Natural killer cell treated with Interleukin-12 subunit alpha and Interleukin-12 subunit beta and Interleukin-15 and Interleukin-18, amount 100 ng/mL, for 72 hours (primary cell): ENCODE data around the gene PLSCR4. TPM values are rescaled to one million over a fixed set of nuclear protein-coding genes. Genes with fewer than 3 reads are reported as not detected.
"Not testable (repeated sequence)": the region's sequence is repeated elsewhere in the genome, so short reads cannot be mapped to it uniquely, and the experiment has no call there.

Source experiments
- ATAC-seq, 2 donors: fragments of 150-1000 bp; cut with Tn5 transposase in 1 of 2; sonication (Bioruptor Pico), chemical (Tn5 transposase) in 1 of 2; 2 replicates each; pipeline ENCODE4 v1.10.0; 2021
- DNase-seq: peaks from one replicate; pipeline ENCODE4 v3.0.0; 2022; ENCODE audit warnings: low spot score
- H3K27ac Mint-ChIP-seq, 2 donors: 1 replicate in 1 of 2; 2 replicates in 1 of 2; pipeline ENCODE4 v1.8.0; 2022; ENCODE audit warnings: mixed read lengths in 2 of 2, mild to moderate bottlenecking in 1 of 2, moderate library complexity in 1 of 2
- H3K27me3 Mint-ChIP-seq, 2 donors: 1 replicate in 1 of 2; 2 replicates in 1 of 2; pipeline ENCODE4 v1.8.0; 2022; ENCODE audit warnings: mixed read lengths in 2 of 2
- H3K36me3 Mint-ChIP-seq: one replicate; pipeline ENCODE4 v1.8.0; 2022; ENCODE audit warnings: mixed read lengths
- H3K4me1 Mint-ChIP-seq, 2 donors: 1 replicate in 1 of 2; 2 replicates in 1 of 2; pipeline ENCODE4 v1.8.0; 2022; ENCODE audit warnings: low read depth in 2 of 2, mixed read lengths in 2 of 2, mild to moderate bottlenecking in 1 of 2
- H3K4me3 Mint-ChIP-seq: one replicate; pipeline ENCODE4 v1.8.0; 2022; ENCODE audit warnings: mixed read lengths
- H3K9me3 Mint-ChIP-seq: 2 replicates; pipeline ENCODE4 v1.8.0; 2022; ENCODE audit warnings: mixed read lengths
- total RNA-seq, 2 donors: library from RNA; stranded (reverse); gene quantifications; one replicate each; pipeline ENCODE4 v1.2.3, GENCODE V29; 2022

Gene PLSCR4
- total RNA-seq, 2 donors from 2014 or later, result not detected

DNA sequence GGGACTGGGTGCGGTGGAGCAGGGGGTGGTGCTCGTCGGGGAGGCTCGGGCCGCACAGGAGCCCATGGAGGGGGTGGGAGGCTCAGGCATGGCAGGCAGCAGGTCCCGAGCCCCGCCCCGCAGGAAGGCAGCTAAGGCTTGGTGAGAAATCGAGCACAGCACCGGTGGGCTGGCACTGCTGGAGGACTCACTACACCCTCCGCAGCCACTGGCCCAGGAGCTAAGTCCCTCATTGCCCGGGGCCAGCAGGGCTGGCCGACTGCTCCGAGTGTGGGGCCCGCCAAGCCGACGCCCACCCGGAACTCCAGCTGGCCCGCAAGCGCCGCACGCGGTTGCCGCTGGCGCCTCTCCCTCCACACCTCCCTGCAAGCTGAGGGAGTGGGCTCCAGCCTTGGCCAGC lies 25.4 kb downstream of the PLSCR4 start:
- H3K4me3 Mint-ChIP-seq, H3K4me1 Mint-ChIP-seq, DNase-seq, H3K9me3 Mint-ChIP-seq, H3K27me3 Mint-ChIP-seq, H3K36me3 Mint-ChIP-seq, ATAC-seq, H3K27ac Mint-ChIP-seq: not testable (repeated sequence)

DNA sequence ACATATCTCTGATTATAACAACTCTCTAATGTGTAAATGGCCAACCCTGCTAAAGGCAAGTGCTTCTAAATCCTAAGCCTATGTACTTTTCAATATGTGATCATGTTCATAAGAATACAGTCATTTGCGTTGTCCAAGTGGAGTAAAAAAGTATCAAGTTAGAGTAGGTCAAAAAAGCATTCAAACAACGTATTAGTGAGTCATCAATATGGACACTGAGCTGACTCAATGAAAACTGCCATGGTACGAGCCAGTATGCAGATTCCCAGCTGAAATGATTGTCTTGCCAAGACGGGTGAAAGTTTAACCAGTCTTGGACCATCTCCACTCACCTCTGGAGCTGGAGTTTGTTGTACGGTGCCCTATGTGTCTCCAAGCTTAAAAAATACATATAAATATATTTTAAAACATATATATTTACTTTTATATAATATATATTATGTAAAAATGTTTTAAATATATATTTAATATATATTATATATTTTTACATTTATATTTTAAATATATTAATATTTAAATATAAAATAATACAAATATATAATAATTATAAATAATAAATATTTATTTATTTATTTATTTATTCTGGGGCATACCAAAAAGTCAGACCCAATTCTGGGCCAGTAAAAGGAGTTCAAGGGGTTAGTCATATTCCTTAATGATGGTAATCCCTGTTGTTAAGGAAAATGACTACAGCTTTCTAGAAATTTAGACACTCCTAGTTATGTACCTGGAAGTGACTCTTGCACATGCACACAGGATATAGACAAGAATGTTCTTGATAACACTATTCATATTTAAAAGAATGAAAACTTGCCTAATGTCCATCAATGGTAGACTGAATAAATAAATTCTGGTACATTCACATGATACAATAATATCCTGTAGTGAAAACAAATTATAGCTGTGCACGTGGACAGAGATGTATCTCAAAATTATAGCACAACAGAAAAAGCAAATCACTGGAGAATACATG lies 27.2 kb downstream of the PLSCR4 start:
- H3K27ac Mint-ChIP-seq, result no peak overlapping the region
- no peaks in the 10 kb centered on the region for H3K27me3 Mint-ChIP-seq
- DNase-seq (no peak), ATAC-seq (no peak)
- no peaks in the 10 kb centered on the region for H3K36me3 Mint-ChIP-seq
- H3K9me3 Mint-ChIP-seq, result no peaks in the 10 kb centered on the region
- no peaks in the 10 kb centered on the region for H3K4me1 Mint-ChIP-seq
- H3K4me3 Mint-ChIP-seq, result no peak overlapping the region

DNA sequence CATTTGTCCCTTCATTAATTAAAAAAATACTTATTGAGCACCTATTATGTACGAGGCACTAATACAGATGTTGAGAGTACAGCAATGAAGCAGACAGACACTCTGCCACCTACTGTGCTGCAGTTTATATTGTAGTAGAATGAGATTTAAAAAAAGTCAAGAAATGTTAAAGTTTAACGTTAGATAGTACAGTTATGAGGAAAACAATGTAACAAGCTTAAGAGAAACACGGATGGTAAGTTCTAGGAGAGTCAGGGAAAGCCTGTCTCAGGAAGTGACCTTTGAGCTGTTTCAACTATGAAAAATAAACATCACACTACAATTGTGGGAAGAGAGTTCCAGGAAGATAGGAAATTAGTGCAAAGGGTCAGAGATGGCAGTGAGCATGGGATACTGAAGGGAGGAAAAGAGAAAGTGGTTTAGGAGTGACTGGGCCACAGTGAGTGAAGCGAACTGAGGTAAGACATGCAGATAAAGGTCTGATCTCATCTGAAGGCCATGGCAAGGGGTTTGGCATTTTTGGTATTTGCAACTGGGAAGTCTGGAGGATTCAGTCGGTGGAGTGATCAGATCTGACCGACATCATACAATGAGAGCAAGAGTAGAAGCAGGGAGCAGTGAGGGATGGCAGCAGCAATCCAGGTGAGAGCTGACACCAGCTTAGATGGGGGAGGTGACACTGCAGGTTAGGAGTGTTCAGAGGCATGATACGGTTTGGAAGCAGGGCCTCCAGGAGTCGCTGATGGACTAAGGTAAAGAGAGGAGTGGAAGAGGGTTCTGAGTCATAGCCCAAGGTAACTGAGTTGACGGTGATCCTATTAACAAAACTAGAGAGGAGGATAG lies 28.5 kb downstream of the PLSCR4 start:
- H3K9me3 Mint-ChIP-seq, result no peaks in the 10 kb centered on the region
- H3K36me3 Mint-ChIP-seq, result no peaks in the 10 kb centered on the region
- no peak for DNase-seq
- peak in 1 of 2 donors; percentile 11 for ATAC-seq
- no peak overlapping the region for H3K27ac Mint-ChIP-seq
- no peaks in the 10 kb centered on the region for H3K4me1 Mint-ChIP-seq
- H3K27me3 Mint-ChIP-seq, result peaks cover 0 to 5% of the 10 kb centered on the region in 2 donors
- H3K4me3 Mint-ChIP-seq, result no peak overlapping the region

DNA sequence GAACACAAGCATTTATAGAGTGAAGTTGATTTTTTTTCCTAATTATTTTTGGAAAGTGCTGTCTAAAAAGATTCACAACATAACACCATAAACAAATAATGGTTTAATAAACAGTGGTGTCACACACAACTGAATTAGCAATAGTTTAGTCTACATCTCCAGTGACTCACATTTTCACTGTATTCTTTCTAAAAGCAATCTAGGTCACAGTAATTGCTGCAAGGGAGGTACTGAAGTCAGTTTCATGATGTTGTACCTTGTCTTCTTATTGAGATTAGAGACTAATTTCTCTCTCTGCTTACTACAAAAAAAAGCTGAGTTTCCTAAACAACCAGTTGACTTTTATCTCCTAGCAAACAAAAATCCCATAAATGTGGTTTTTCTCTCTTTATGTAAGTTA lies 29.6 kb downstream of the PLSCR4 start:
- Mint-ChIP-seq H3K27ac (no peak overlapping the region), H3K27me3 (peaks cover 0 to 10% of the 10 kb centered on the region in 2 donors), H3K4me3 (no peak overlapping the region), H3K4me1 (no peaks in the 10 kb centered on the region), H3K36me3 (no peaks in the 10 kb centered on the region), H3K9me3 (no peaks in the 10 kb centered on the region)
- DNase-seq (no peak), ATAC-seq (no peak)

DNA sequence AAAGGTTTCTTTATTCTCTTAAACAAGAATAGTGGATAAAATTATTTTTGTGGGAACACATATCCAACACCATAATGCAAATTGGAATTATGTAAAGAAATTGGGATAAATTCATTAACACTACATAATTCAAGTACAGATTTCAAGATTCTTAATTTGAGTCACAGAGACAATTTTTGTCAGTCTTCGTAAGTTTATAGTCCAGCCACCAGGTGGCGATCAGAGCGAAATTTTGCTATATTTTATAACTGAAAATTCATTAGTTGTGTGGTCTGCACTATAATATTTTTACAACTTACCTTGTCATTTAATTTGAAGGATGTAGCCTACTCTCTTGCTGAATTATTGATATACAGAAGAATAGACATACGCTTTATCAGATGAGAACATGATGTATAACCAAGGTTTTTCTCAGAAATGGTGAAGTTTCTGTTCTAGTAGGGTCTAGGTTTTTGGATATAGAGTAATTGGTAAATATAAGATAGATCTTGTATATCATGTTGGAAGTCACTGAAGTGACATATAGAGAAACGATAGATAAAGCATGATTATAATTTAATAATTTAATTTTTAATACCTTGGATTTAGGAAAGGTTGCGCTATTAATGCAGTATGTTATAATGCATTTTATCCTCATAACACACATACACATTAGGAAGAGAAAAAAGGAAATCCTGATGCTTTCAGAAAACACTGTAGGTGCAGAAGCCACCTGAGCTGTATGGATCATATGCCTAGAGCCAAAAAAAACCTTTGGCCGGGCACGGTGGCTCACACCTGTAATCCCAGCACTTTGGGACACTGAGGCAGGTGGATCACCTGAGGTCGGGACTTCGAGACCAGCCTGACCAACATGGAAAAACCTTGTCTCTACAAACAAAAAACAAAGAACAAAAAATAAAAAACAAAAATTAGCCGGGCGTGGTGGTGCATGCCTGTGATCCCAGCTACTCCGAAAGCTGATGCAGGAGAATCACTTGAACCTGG lies 31.7 kb downstream of the PLSCR4 start:
- H3K4me3 Mint-ChIP-seq, result no peak overlapping the region
- DNase-seq, result no peak
- peaks cover 0 to 10% of the 10 kb centered on the region in 2 donors for H3K27me3 Mint-ChIP-seq
- no peaks in the 10 kb centered on the region for H3K4me1 Mint-ChIP-seq
- H3K9me3 Mint-ChIP-seq, result no peaks in the 10 kb centered on the region
- no peaks in the 10 kb centered on the region for H3K36me3 Mint-ChIP-seq
- no peak overlapping the region for H3K27ac Mint-ChIP-seq
- ATAC-seq, result no peak

DNA sequence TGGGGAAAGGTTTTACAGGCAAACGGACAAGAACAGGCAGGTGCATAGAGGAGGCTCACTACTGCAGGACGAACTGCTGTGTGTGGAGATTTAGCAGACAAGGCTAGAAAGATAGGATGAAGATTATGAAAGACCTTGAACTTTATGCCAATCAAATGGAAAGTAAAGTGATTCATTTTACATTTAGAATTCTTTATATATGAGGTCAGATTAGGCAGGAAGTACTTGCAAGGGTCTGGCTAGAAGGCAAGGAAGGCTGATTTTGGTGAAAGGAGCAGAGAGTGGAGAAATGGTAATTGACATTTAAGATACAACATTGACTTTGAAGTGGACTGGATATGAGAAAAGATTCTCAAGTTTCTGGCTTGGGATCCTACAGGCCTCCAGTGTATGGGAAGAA lies 33.6 kb downstream of the PLSCR4 start:
- no peaks in the 10 kb centered on the region for H3K4me1 Mint-ChIP-seq
- no peak overlapping the region for H3K27ac Mint-ChIP-seq
- H3K4me3 Mint-ChIP-seq, result no peak overlapping the region
- H3K9me3 Mint-ChIP-seq, result no peaks in the 10 kb centered on the region
- H3K36me3 Mint-ChIP-seq, result no peaks in the 10 kb centered on the region
- peaks cover 0 to 10% of the 10 kb centered on the region in 2 donors for H3K27me3 Mint-ChIP-seq
- no peak for ATAC-seq
- DNase-seq, result no peak

DNA sequence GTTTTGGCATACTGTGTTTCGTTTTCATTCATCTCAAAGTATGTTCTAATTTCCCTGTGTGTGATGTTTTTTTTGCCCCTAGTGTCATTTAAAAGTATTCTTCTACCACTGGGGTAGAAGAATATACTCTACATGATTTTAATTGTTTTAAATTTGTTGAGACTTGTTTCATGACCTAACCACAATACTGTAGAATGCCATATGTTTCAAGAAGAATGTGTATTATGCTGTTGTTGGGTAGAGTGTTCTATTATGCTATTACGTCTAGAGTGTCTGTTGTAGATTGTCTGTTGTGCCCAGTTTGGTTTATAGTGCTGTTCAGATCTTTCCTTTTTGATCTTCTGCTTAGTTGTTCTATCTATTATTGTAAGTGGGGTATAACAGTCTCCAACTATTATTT lies 36.4 kb downstream of the PLSCR4 start:
- ATAC-seq, result no peak
- H3K27me3 Mint-ChIP-seq, result peaks cover 0 to 10% of the 10 kb centered on the region in 2 donors
- H3K27ac Mint-ChIP-seq, result no peak overlapping the region
- no peaks in the 10 kb centered on the region for H3K4me1 Mint-ChIP-seq
- H3K4me3 Mint-ChIP-seq, result no peak overlapping the region
- H3K9me3 Mint-ChIP-seq, result no peaks in the 10 kb centered on the region
- no peaks in the 10 kb centered on the region for H3K36me3 Mint-ChIP-seq
- no peak for DNase-seq

DNA sequence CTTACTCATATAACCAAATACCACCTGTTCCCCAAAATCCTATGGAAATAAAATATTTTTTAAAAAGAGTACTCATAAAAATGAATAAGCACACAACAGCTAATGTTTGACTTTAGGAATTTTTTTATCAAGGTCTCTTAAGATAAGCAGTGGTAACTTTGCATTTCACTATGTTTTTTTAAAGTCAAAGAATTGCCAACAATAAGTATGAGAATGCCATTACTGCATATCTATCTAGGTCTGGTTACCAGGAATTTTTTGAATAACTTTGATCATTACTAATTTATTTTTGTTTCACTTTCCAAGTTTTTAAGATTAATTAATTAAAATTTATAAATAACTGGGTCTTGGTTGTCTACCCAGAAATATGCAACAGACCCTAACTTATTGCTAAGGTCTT lies 41.5 kb downstream of the PLSCR4 start:
- Mint-ChIP-seq H3K36me3 (no peaks in the 10 kb centered on the region), H3K4me3 (no peak overlapping the region), H3K27me3 (no peaks in the 10 kb centered on the region), H3K9me3 (peaks cover 4% of the 10 kb centered on the region), H3K27ac (no peak overlapping the region), H3K4me1 (no peaks in the 10 kb centered on the region)
- ATAC-seq (no peak), DNase-seq (no peak)

DNA sequence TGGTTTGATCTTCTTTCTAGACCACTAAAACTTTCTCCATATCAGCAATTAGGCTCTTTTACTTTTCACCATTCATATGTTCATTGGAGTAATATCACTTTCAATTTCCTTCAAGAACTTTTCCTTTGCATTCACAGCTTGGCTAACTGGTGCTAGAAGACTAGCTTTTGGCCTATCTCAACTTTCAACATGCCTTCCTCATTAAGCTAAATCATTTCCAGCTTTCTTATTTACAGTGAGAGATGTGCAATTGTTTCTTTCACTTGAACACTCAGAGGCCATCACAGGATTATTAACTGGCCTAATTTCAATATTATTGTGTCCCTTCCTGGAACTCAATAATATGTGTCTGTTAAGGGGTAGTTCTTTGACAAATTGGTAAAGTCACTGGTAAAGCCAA lies 47.1 kb downstream of the PLSCR4 start:
- Mint-ChIP-seq H3K27me3 (no peaks in the 10 kb centered on the region), H3K4me3 (no peak overlapping the region), H3K9me3 (peaks cover 4% of the 10 kb centered on the region), H3K36me3 (no peaks in the 10 kb centered on the region), H3K27ac (no peak overlapping the region), H3K4me1 (no peaks in the 10 kb centered on the region)
- ATAC-seq (no peak), DNase-seq (no peak)

DNA sequence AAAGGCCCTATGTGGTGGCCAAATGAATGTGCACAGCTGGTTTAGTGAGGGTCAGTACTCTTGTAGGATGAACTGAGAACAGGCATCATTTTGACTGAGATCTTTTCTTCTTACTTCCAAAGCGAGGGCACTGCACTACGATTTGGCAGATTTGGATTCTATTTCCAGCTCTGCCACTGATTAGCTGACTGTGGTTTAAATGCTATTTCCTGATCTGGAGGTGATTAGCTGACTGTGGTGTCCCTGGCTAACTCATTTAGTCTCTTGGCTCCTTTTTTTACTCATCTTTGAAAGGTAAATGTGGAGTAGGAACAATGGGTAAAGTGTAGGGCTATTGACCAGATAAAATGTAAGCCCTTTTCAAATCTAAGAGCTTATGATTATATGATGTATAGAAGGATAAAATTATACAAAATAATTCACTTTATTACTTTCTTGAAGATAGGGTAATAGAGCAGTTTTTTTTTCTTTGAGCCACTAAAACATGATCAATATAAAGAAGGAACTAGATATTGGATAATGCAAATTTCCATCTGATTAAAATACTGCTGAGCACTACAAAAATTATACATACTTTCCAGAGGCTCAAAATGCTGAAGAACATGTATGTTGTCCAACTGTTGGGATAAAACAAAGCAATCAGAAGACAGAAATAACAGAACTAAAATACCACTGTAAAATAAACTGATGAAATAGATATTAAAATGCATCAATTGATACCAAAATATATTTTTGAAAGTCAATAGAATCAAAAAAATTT lies 50.3 kb downstream of the PLSCR4 start:
- Mint-ChIP-seq H3K9me3 (no peaks in the 10 kb centered on the region), H3K27ac (no peak overlapping the region), H3K36me3 (no peaks in the 10 kb centered on the region), H3K27me3 (no peaks in the 10 kb centered on the region), H3K4me1 (no peaks in the 10 kb centered on the region), H3K4me3 (no peak overlapping the region)
- ATAC-seq (no peak), DNase-seq (no peak)

DNA sequence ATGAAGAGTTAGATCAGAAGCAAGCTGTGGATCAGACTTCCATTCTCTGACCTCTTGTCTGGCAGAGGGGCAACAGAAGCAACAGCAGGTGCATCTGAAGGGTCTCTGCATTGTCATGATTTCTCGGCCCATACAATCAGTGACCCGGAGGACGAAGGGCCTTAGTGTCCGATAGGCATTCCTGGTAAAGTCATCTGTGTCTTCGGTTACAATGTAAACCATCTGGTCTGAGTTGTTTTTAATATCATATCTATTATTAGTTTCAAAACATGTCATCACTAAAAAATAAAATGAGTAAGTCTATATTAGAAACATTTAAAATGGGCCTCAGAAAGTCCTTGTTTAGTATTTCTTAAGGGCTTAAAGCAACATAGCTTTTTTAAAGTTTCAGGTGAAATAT lies 51.1 kb downstream of the PLSCR4 start:
- no peak for DNase-seq
- Mint-ChIP-seq H3K36me3 (no peaks in the 10 kb centered on the region), H3K27ac (no peak overlapping the region), H3K9me3 (no peaks in the 10 kb centered on the region), H3K4me1 (no peaks in the 10 kb centered on the region), H3K27me3 (no peaks in the 10 kb centered on the region), H3K4me3 (no peak overlapping the region)
- no peak for ATAC-seq

DNA sequence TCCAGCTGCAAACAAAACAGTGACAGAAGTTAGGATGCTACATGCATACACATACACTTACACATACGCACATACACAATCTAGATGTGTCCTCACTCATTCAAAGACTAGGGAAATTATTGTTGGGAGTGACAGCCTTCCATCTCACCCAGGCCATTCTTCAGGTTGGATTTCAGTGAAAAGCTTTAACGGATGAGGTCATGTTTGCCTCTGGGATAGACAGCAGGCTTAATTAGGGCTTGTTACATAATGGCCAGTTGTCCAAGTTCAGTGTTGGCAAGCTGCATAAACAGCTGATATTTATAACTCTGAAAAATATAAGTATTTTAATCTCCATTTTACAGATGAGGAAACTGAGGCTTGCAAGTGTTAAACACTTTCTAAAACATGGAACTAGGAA lies 54.1 kb downstream of the PLSCR4 start:
- Mint-ChIP-seq H3K27ac (no peak overlapping the region), H3K27me3 (no peaks in the 10 kb centered on the region), H3K9me3 (no peaks in the 10 kb centered on the region), H3K4me1 (no peaks in the 10 kb centered on the region), H3K36me3 (no peaks in the 10 kb centered on the region), H3K4me3 (no peak overlapping the region)
- DNase-seq (no peak), ATAC-seq (no peak)

DNA sequence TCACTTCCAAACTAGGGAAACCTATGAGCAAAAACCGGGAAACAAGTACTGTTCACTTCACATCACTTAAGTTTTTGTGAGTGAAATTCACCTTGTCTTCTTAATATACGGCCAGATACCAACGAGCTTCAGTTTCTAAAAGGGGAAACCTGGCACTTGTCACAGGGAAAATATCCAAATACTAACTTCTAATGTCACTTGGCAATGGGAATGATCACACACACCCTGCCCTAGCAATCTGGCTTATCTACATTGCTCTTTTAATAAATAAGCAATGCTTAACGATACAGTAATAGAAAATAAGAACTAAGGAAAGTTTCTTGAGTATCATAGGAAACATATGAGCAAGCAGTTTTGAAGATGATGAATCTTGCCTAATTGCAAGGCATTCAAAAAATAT lies 55.3 kb downstream of the PLSCR4 start:
- no peaks in the 10 kb centered on the region for H3K4me1 Mint-ChIP-seq
- no peaks in the 10 kb centered on the region for H3K27me3 Mint-ChIP-seq
- no peak for ATAC-seq
- no peaks in the 10 kb centered on the region for H3K9me3 Mint-ChIP-seq
- H3K36me3 Mint-ChIP-seq, result no peaks in the 10 kb centered on the region
- no peak for DNase-seq
- H3K4me3 Mint-ChIP-seq, result no peak overlapping the region
- no peak overlapping the region for H3K27ac Mint-ChIP-seq
